Neural progenitor cell (in vitro differentiated cells): ENCODE results near the gene MAPK4.

ENCODE experiments used
- CTCF ChIP-seq: fragments of 200-600 bp; sonication (generic); IDR thresholded peaks from 2 replicates; pipeline ENCODE4 v1.5.1; 2017; ENCODE audit warnings: antibody characterized with exemption, mild to moderate bottlenecking
- EZH2 ChIP-seq: fragments of 200-600 bp; sonication (generic); IDR thresholded peaks from 2 replicates; pipeline ENCODE4 v1.6.1; 2017; ENCODE audit warnings: antibody characterized with exemption, mild to moderate bottlenecking, moderate library complexity
- EZH2phosphoT487 ChIP-seq: fragments of 200-600 bp; sonication (generic); IDR thresholded peaks from 2 replicates; pipeline ENCODE4 v1.6.1; 2017; ENCODE audit warnings: antibody characterized with exemption

GRCh38 chr18:50569930-50570329 is 10.0 kb downstream of the MAPK4 start:
- TF ChIP-seq CTCF (no peak), EZH2 (no peak), EZH2phosphoT487 (no peak)
